Activated T-cell treated with anti-CD3 and anti-CD28 coated beads, Interleukin-2, amount 50 U/mL, for 4 hours (primary cell): ENCODE results near the gene TES. TPM values are rescaled to one million over a fixed set of nuclear protein-coding genes. Genes with fewer than 3 reads are reported as not detected.
"Not testable (repeated sequence)": the region's sequence is repeated elsewhere in the genome, so short reads cannot be mapped to it uniquely, and the experiment has no call there.

ENCODE experiments used
- ATAC-seq, 2 donors: fragments of 200-7000 bp; cut with Tn5 transposase; one replicate each; pipeline ENCODE4 v1.10.0; 2021
- DNase-seq: peaks from one replicate; pipeline ENCODE4 v3.0.0-alpha.2; 2020
- H3K27me3 Mint-ChIP-seq: one replicate; pipeline ENCODE4 v1.8.0; 2021; ENCODE audit warnings: low read depth, mixed read lengths
- H3K36me3 Mint-ChIP-seq: one replicate; pipeline ENCODE4 v1.8.0; 2022; ENCODE audit warnings: mixed read lengths; ENCODE audit not compliant: insufficient read depth
- H3K4me1 Mint-ChIP-seq: one replicate; pipeline ENCODE4 v1.8.0; 2021; ENCODE audit warnings: low read depth, mixed read lengths
- H3K4me3 Mint-ChIP-seq: one replicate; pipeline ENCODE4 v1.8.0; 2021; ENCODE audit warnings: mild to moderate bottlenecking, moderate library complexity, mixed read lengths
- H3K9me3 Mint-ChIP-seq: one replicate; pipeline ENCODE4 v1.8.0; 2021; ENCODE audit warnings: mixed read lengths
- total RNA-seq, 3 donors: library from RNA; stranded (reverse); gene quantifications; one replicate each; pipeline ENCODE4 v1.2.1, GENCODE V29; 2021

TES gene
- total RNA-seq, 3 donors from 2014 or later = 38.0 to 57.1 (median 53.4) TPM

GRCh38 chr7:116284390-116284789 is 74.1 kb downstream of the TES start:
- no peak for DNase-seq
- ATAC-seq = no peak
- no peaks in the 10 kb centered on the region for H3K4me1 Mint-ChIP-seq
- H3K4me3 Mint-ChIP-seq = no peak overlapping the region
- peaks cover 9% of the 10 kb centered on the region for H3K27me3 Mint-ChIP-seq
- H3K36me3 Mint-ChIP-seq = no peaks in the 10 kb centered on the region
- H3K9me3 Mint-ChIP-seq = no peaks in the 10 kb centered on the region

GRCh38 chr7:116285252-116285651 is 74.9 kb downstream of the TES start:
- DNase-seq (no peak), ATAC-seq (no peak)
- no peaks in the 10 kb centered on the region for H3K4me1 Mint-ChIP-seq
- peaks cover 8% of the 10 kb centered on the region for H3K27me3 Mint-ChIP-seq
- H3K36me3 Mint-ChIP-seq = no peaks in the 10 kb centered on the region
- no peak overlapping the region for H3K4me3 Mint-ChIP-seq
- no peaks in the 10 kb centered on the region for H3K9me3 Mint-ChIP-seq

- H3K4me1 Mint-ChIP-seq = no peaks in the 10 kb centered on the region
- H3K36me3 Mint-ChIP-seq = no peaks in the 10 kb centered on the region
- H3K9me3 Mint-ChIP-seq = peaks cover 22% of the 10 kb centered on the region
- DNase-seq (no peak), ATAC-seq (no peak)
- H3K4me3 Mint-ChIP-seq = no peak overlapping the region
- peaks cover 28% of the 10 kb centered on the region for H3K27me3 Mint-ChIP-seq
Measured at GRCh38 chr7:116290740-116291139, 80.4 kb downstream of the TES start.

GRCh38 chr7:116291937-116292336 is 81.6 kb downstream of the TES start:
- H3K4me1 Mint-ChIP-seq = no peaks in the 10 kb centered on the region
- H3K4me3 Mint-ChIP-seq = no peak overlapping the region
- peaks cover 28% of the 10 kb centered on the region for H3K27me3 Mint-ChIP-seq
- H3K36me3 Mint-ChIP-seq = no peaks in the 10 kb centered on the region
- peaks cover 24% of the 10 kb centered on the region for H3K9me3 Mint-ChIP-seq
- DNase-seq = no peak
- no peak for ATAC-seq

GRCh38 chr7:116292381-116292780 is 82.0 kb downstream of the TES start:
- H3K9me3 Mint-ChIP-seq = peaks cover 24% of the 10 kb centered on the region
- H3K36me3 Mint-ChIP-seq = no peaks in the 10 kb centered on the region
- DNase-seq = no peak
- no peak for ATAC-seq
- H3K4me3 Mint-ChIP-seq = no peak overlapping the region
- H3K4me1 Mint-ChIP-seq = no peaks in the 10 kb centered on the region
- H3K27me3 Mint-ChIP-seq = peaks cover 28% of the 10 kb centered on the region

GRCh38 chr7:116293139-116293538 is 82.8 kb downstream of the TES start:
- H3K9me3 Mint-ChIP-seq = peaks cover 24% of the 10 kb centered on the region
- peaks cover 26% of the 10 kb centered on the region for H3K27me3 Mint-ChIP-seq
- H3K4me3 Mint-ChIP-seq = no peak overlapping the region
- DNase-seq (no peak), ATAC-seq (no peak)
- no peaks in the 10 kb centered on the region for H3K4me1 Mint-ChIP-seq
- no peaks in the 10 kb centered on the region for H3K36me3 Mint-ChIP-seq

GRCh38 chr7:116293633-116294032 is 83.3 kb downstream of the TES start:
- no peak for DNase-seq
- H3K36me3 Mint-ChIP-seq = no peaks in the 10 kb centered on the region
- H3K4me3 Mint-ChIP-seq = no peak overlapping the region
- ATAC-seq = no peak
- no peaks in the 10 kb centered on the region for H3K4me1 Mint-ChIP-seq
- peaks cover 28% of the 10 kb centered on the region for H3K9me3 Mint-ChIP-seq
- H3K27me3 Mint-ChIP-seq = peaks cover 26% of the 10 kb centered on the region

- ATAC-seq, H3K4me1 Mint-ChIP-seq, H3K4me3 Mint-ChIP-seq, DNase-seq, H3K36me3 Mint-ChIP-seq: not testable (repeated sequence)
- peaks cover 29% of the 10 kb centered on the region for H3K9me3 Mint-ChIP-seq
- peaks cover 26% of the 10 kb centered on the region for H3K27me3 Mint-ChIP-seq
Measured at GRCh38 chr7:116295903-116296302, 85.6 kb downstream of the TES start.

GRCh38 chr7:116298055-116298454 is 87.7 kb downstream of the TES start:
- DNase-seq (no peak), ATAC-seq (no peak)
- Mint-ChIP-seq H3K9me3 (peaks cover 19% of the 10 kb centered on the region), H3K4me1 (no peaks in the 10 kb centered on the region), H3K36me3 (no peaks in the 10 kb centered on the region), H3K4me3 (no peak overlapping the region), H3K27me3 (peaks cover 13% of the 10 kb centered on the region)

GRCh38 chr7:116298576-116298975 is 88.2 kb downstream of the TES start:
- H3K4me3 Mint-ChIP-seq = no peak overlapping the region
- DNase-seq = no peak
- H3K4me1 Mint-ChIP-seq = no peaks in the 10 kb centered on the region
- no peaks in the 10 kb centered on the region for H3K36me3 Mint-ChIP-seq
- no peak for ATAC-seq
- H3K27me3 Mint-ChIP-seq = peaks cover 12% of the 10 kb centered on the region
- peaks cover 17% of the 10 kb centered on the region for H3K9me3 Mint-ChIP-seq

- Mint-ChIP-seq H3K4me1 (no peaks in the 10 kb centered on the region), H3K4me3 (no peak overlapping the region), H3K9me3 (no peaks in the 10 kb centered on the region), H3K27me3 (peaks cover 3% of the 10 kb centered on the region), H3K36me3 (no peaks in the 10 kb centered on the region)
- DNase-seq = no peak
- ATAC-seq = no peak
Measured at GRCh38 chr7:116305485-116306408, 95.4 kb downstream of the TES start.

- no peak overlapping the region for H3K4me3 Mint-ChIP-seq
- H3K27me3 Mint-ChIP-seq = peaks cover 3% of the 10 kb centered on the region
- no peaks in the 10 kb centered on the region for H3K36me3 Mint-ChIP-seq
- H3K9me3 Mint-ChIP-seq = no peaks in the 10 kb centered on the region
- no peaks in the 10 kb centered on the region for H3K4me1 Mint-ChIP-seq
- no peak for DNase-seq
- no peak for ATAC-seq
Measured at GRCh38 chr7:116306409-116307048, 96.2 kb downstream of the TES start.

GRCh38 chr7:116307253-116307652 is 96.9 kb downstream of the TES start:
- ATAC-seq = no peak
- no peak for DNase-seq
- no peaks in the 10 kb centered on the region for H3K36me3 Mint-ChIP-seq
- H3K27me3 Mint-ChIP-seq = peaks cover 1% of the 10 kb centered on the region
- no peaks in the 10 kb centered on the region for H3K4me1 Mint-ChIP-seq
- no peaks in the 10 kb centered on the region for H3K9me3 Mint-ChIP-seq
- no peak overlapping the region for H3K4me3 Mint-ChIP-seq
